NCI-H460 (cell line): ENCODE data around the gene TIMM9. TPM values are rescaled to one million over a fixed set of nuclear protein-coding genes. Genes with fewer than 3 reads are reported as not detected.
A peak's percentile ranks its signal among the peaks of the same experiment; 100 is the strongest.
"Not testable (repeated sequence)": the region's sequence is repeated elsewhere in the genome, so short reads cannot be mapped to it uniquely, and the experiment has no call there.

Source experiments
- DNase-seq: peaks from one replicate; pipeline ENCODE4 v3.0.0-alpha.2; 2016; ENCODE audit warnings: low read depth; ENCODE audit errors: extremely low read depth
- polyA plus RNA-seq: library from polyadenylated mRNA; depleted of rRNA; stranded (reverse); fragments of >200 nt; gene quantifications from 2 replicates; pipeline ENCODE4 v1.2.3, GENCODE V29; 2014; cell fraction: nucleus; rRNA removed
- total RNA-seq: library from RNA; depleted of rRNA; stranded (reverse); fragments of >200 nt; shearing (Covaris generic); gene quantifications from 2 replicates; pipeline ENCODE4 v1.2.3, GENCODE V29; 2014; rRNA removed

TIMM9 gene
- 118 and 128 TPM in 2 replicates for total RNA-seq
- polyA plus RNA-seq = 19.6 and 20.0 TPM in 2 replicates

GRCh38 chr14:58427281-58428117 lies at the start of gene TIMM9, which contains the start of gene KIAA0586:
Gene TIMM9, minus strand, starts transcription at chr14:58427531. Its CDS starts 15,586 bp downstream, at chr14:58411945.
Gene KIAA0586, plus strand, starts transcription at chr14:58427719. Its CDS starts 546 bp downstream, at chr14:58428265.
- DNase-seq = peak; percentile 99

- DNase-seq = no peak
Observed at GRCh38 chr14:58476320-58476719, 49.0 kb upstream of the TIMM9 start.

DNA sequence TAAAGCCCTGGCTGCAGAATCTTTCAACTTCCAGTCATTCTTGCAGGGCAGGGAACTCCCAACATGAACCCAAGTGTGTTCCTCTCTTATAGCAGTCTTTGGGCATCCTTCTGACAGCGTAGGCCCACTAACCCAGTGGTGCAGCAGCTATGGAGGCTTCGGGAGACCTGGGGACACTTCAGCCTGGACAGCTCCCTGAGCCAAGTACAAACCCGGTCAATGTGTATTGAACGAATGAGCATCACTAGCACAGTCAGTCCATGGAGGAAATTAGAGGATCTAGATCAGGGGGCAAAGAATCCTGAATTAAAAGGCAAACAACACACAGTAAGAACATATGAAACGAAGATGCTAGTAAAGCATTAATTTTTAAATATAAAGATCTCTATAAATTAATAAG lies 42.0 kb upstream of the TIMM9 start:
- DNase-seq = no peak

DNA sequence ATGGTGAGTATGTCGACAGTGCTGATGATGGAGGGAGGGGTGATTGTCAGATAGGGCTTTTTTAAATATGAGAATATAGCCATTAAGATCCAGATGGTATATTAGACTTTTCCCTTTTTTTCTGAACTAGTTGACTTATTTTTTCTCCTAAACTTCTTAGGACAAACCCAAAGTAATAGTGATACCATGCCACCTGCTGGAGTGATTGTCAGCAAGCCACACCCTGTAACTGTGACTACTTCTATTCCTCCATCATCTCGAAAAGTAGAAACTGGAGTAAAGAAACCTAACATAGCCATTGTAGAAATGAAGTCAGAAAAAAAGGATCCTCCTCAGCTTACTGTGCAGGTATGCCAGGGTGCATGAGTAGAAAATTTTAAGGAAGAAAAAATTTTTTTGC lies 40.2 kb upstream of the TIMM9 start:
- DNase-seq = no peak

- DNase-seq = no peak
Observed at GRCh38 chr14:58466459-58466858, 39.1 kb upstream of the TIMM9 start.

GRCh38 chr14:58465421-58465820 lies 38.1 kb upstream of the TIMM9 start:
- DNase-seq = peak; percentile 23

- no peak for DNase-seq
Observed at GRCh38 chr14:58464652-58465051, 37.3 kb upstream of the TIMM9 start.

DNA sequence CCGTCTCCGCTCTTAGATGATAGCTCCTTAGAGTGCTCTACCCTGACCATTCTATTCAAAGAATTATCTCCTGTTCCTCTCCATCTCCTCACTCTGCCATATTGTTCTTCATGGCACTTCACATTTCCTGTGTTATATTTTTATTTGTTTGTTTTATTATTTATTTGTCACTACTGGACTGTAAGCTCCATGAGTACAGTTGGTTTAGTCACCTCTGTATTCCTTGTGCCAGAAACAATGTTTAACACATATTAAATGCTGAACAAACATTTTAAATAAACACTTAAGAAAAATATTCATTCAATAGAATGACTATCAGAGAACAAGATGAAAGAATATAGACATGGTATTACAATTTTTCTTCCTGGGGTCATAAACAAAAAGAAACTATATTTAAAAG lies 35.8 kb upstream of the TIMM9 start:
- DNase-seq = no peak

GRCh38 chr14:58460772-58461171 lies 33.4 kb upstream of the TIMM9 start:
- no peak for DNase-seq

DNA sequence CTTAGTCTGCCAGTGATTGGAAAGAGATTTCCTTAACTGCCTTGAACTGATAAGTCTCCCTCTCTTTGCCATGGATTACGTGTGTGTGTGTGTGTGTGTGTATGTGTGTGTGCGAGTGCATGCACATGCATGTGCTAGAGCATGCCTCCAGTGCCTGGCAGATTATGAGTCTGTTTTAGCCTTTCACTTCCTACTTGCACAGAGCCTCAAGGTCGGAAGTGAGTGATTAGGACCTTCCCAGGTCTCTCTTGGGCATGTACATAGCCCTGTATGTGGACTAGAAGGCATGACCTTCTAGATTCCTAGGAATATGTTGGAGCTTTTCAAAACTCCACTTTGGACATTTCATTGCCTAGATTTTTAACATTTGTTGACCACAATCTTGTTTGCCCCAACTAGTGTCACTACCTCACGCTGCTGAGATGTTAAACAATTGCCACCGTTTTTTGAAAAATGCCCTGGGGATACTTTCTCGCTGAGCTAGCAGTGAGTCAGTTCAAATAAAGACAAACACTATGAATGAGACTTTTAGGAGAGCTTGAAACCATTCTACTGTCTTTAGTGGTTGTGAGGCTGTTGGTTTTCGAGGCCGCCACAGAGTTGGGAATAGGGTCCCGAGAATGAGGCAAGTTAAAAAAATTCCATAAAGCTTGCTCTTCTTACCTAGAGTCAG lies 28.4 kb upstream of the TIMM9 start:
- DNase-seq = peak; percentile 38

- DNase-seq = no peak
Observed at GRCh38 chr14:58444627-58445026, 17.3 kb upstream of the TIMM9 start.

GRCh38 chr14:58439476-58439875 lies 12.1 kb upstream of the TIMM9 start:
- no peak for DNase-seq

- peak; percentile 47 for DNase-seq
Observed at GRCh38 chr14:58430156-58430555, 2.8 kb upstream of the TIMM9 start.

GRCh38 chr14:58428118-58428683 lies 870 bp upstream of the TIMM9 start:
- DNase-seq = peak; percentile 43

GRCh38 chr14:58426670-58427280 lies 556 bp downstream of the TIMM9 start:
- DNase-seq = no peak

- DNase-seq = not testable (repeated sequence)
Observed at GRCh38 chr14:58416934-58417333, 10.4 kb downstream of the TIMM9 start.

DNA sequence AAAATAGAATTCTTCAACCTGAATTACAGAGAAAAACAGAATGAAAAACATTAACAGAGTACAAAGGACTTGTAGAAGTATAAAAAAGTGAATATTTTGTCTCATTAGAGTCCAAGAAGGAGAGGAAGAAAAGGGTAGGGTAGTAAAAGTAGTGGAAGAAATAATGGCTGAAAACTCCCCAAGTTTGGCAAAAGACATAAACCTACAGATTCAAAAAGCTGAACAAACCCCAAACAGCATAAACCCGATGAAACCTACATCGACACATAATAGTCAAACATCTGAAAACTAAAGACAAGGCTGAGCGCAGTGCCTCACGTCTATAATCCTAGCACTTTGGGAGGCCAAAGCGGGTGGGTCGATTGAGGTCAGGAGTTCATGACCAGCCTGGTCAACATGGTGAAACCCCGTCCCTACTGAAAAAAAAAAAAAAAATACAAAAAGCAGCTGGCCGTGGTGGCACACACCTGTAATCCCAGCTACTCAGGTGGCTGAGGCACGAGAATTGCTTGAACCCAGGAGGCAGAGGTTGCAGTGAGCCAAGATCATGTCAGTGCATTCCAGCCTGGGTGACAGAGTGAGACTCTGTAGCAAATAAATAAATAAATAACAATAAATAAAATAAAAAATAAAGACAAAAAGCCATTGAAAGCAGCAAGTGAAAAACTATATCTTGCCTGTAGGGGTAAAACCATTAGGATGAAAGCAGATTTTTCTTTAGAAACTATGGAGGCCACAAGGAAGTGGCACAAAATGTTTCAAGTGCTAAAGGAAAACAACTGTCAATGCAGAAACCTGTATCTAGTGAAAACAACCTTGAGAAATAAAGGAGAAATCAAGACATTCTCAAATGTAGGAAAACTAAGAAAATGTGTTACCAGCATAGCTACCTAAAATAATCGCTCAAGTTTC lies 11.4 kb downstream of the TIMM9 start:
- DNase-seq = no peak

DNA sequence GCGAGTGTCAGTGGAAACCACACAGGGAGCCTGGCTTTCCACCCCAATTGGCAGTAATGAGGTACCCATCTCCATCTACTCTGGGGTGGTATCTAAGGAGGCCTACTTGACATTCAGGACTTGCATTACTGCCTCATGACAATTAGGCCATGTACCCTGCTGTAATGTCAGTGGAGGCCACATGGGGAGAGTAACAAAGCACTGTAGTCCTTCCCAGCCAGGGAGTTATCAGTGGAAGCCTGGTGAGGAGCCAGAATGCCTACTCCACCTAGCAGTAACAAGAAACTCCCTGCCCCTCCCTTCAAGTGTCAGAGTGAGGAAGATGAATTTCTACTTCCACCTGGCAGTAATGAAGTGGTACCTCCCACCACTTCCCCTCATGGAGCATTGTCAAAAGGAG lies 12.5 kb downstream of the TIMM9 start:
- DNase-seq = no peak

DNA sequence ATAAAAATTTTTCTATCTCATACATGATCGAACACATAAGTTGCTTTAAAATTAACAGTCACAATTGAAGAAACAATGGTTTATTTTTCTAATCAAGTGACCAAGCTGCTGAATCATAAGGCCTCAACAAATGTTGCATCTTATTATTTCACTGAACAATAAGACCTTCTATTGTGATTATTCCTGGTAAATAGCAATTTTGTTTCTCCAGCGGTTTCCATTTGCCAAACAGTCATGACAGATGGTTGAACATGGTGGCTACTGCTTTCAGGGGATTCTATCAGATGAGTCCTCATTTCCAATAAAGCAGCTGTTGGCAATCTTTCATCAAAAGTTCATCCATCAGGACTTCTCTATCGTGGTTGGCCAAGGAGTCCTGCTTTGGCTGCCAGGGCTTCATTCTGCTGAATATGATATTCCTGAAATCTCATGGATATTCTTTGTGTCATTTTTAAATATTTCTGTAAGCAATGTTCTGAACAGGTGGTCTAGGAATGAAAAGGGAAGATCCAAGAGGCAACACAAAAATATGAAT lies 18.6 kb downstream of the TIMM9 start:
- no peak for DNase-seq

- no peak for DNase-seq
Observed at GRCh38 chr14:58401587-58401986, 25.7 kb downstream of the TIMM9 start.
